GM18861 (cell line): ENCODE results near the gene SPDYE6.
A peak's percentile ranks its signal among the peaks of the same experiment; 100 is the strongest.
"Not testable (repeated sequence)": the region's sequence is repeated elsewhere in the genome, so short reads cannot be mapped to it uniquely, and the experiment has no call there.

ENCODE experiments used
- ATAC-seq: cut with Tn5 transposase; IDR thresholded peaks from one replicate; pipeline ENCODE4 v1.9.1; 2021; ENCODE audit not compliant: unreplicated experiment

SPDYE6 gene

GRCh38 chr7:102364394-102364886 is 8.2 kb upstream of the SPDYE6 start:
- ATAC-seq: not testable (repeated sequence)

- ATAC-seq: peak; percentile 99
Measured at GRCh38 chr7:102363549-102364393, 7.5 kb upstream of the SPDYE6 start.

GRCh38 chr7:102346983-102347382 is 9.3 kb downstream of the SPDYE6 start:
- not testable (repeated sequence) for ATAC-seq

- ATAC-seq: not testable (repeated sequence)
Measured at GRCh38 chr7:102340599-102341368, 15.5 kb downstream of the SPDYE6 start.

- ATAC-seq: not testable (repeated sequence)
Measured at GRCh38 chr7:102337420-102337819, 18.8 kb downstream of the SPDYE6 start.

GRCh38 chr7:102337002-102337401 is 19.2 kb downstream of the SPDYE6 start:
- ATAC-seq: not testable (repeated sequence)

GRCh38 chr7:102335574-102335973 is 20.7 kb downstream of the SPDYE6 start:
- ATAC-seq: not testable (repeated sequence)

GRCh38 chr7:102330666-102331460 is 25.4 kb downstream of the SPDYE6 start:
- ATAC-seq: not testable (repeated sequence)

- ATAC-seq: not testable (repeated sequence)
Measured at GRCh38 chr7:102329366-102329765, 26.9 kb downstream of the SPDYE6 start.

- not testable (repeated sequence) for ATAC-seq
Measured at GRCh38 chr7:102328863-102329262, 27.4 kb downstream of the SPDYE6 start.

- not testable (repeated sequence) for ATAC-seq
Measured at GRCh38 chr7:102327183-102327582, 29.1 kb downstream of the SPDYE6 start.

GRCh38 chr7:102326157-102326889 is 29.9 kb downstream of the SPDYE6 start:
- ATAC-seq: no peak

GRCh38 chr7:102325106-102325505 is 31.1 kb downstream of the SPDYE6 start:
- ATAC-seq: not testable (repeated sequence)

- ATAC-seq: no peak
Measured at GRCh38 chr7:102323914-102324195, 32.4 kb downstream of the SPDYE6 start.

- ATAC-seq: no peak
Measured at GRCh38 chr7:102322202-102322715, 34.0 kb downstream of the SPDYE6 start.

- no peak for ATAC-seq
Measured at GRCh38 chr7:102321351-102322201, 34.7 kb downstream of the SPDYE6 start.

- ATAC-seq: no peak
Measured at GRCh38 chr7:102320601-102321350, 35.5 kb downstream of the SPDYE6 start.

- ATAC-seq: no peak
Measured at GRCh38 chr7:102320181-102320580, 36.1 kb downstream of the SPDYE6 start.

GRCh38 chr7:102319671-102320070 is 36.6 kb downstream of the SPDYE6 start:
- no peak for ATAC-seq
